GM19193 (cell line): ENCODE measurements around the gene FOXI1.

ENCODE experiments used
- POLR2A ChIP-seq: IDR thresholded peaks from 4 replicates; pipeline ENCODE4 v1.6.1; 2011; ENCODE audit not compliant: insufficient read depth, insufficient read length; ENCODE audit errors: extremely low read depth

Gene FOXI1

DNA sequence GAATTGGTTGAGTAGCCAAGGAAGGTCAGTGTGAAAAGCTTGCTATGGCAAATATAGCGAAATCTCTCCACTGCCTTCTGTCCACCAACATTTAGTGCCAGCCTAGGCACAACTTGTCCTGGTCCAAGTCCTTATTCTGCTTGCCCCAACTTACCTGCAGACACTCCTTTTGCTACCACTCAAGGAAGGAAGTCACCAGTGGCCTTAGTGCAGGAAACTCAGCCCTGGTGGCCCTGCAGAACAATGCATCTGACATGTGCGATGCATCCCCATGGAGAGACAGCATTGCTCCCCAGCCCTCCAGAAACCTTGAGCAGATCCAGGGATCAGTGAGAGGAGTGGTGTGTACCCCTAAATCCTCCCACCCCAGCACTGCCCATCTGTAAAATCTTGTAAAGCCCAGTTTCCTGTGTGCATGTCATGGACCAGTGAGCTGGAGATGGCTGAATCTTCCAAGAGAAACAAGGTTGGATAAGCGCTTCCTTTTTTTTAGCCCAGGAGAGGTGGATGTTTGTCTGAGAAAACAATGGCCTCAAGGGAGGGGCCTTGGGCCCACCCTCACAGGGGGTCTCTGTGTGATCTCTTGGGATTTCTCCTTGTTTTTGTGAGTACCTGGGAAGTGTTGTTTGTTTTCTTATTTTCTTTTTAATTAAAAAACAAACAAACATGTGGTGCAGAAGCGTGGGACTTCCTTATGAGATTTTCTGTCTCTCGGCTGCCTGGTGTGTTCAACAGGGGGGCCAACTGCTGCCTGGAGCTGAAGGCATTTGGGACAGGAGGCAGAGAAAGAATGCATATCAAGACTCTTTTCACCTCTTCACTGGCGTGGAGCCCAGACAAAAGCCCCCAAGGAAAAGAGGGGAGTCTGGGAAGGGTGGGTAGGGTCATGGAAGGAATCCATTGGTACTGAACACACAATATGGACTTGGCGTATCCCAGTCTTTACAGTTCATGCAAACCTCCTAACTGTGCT lies 3.6 kb downstream of the FOXI1 start:
- TF ChIP-seq POLR2A = no peak

GRCh38 chr5:170110403-170111087 lies 4.8 kb downstream of the FOXI1 start:
- TF ChIP-seq POLR2A = no peak

- no peak for TF ChIP-seq POLR2A
These were observed 5.5 kb downstream of the FOXI1 start for GRCh38 chr5:170111088-170111785.

DNA sequence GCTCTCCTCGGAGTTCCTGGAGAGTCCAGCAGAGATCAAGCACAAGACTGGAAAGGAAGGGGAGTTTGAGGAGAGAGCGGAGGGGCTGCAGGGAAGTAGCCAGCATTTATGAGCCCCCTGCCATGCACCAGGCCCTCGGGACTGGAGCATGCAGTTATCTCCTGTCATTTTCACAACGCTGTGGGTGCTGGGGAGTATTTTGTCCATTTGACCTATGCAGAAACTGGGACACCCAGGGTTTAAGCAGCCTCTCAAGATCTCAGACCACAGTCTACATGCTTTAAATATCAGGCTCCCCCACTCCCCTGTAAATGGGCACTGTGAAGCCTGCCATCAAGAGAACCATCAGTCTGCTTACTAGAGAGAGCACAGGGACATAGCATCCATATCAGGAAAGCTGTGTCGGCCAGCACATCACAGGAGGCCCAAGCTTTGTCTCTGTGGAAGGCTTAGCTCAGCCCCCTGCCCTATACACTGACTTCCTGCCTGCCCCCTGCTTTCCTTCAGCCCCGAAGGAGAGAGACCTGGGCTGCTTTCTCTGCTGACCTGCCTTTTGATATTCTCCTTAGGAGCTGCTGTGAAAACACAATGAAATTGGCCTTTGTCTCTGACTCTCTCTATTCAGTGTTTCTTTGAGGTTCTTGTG lies 7.3 kb downstream of the FOXI1 start:
- TF ChIP-seq POLR2A = no peak

DNA sequence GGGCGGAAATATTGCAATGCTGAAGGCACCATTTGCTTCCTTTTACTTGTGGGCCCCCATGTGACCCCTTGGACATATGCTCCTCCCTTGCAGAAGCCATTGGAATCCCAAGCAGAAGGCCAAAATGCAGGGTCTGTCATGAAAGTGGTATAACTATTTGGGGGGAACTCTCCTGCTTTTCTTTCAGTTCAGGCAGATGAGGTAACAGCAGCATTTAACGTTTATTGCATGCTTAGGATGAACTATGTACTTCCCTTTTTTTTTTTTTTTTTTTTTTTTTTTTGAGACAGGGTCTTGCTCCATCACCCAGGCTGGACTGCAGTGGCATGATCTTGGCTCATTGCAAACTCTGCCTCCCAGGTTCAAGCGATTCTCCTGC lies 7.8 kb downstream of the FOXI1 start:
- no peak for TF ChIP-seq POLR2A

GRCh38 chr5:170114271-170114670 lies 8.6 kb downstream of the FOXI1 start:
- no peak for TF ChIP-seq POLR2A

DNA sequence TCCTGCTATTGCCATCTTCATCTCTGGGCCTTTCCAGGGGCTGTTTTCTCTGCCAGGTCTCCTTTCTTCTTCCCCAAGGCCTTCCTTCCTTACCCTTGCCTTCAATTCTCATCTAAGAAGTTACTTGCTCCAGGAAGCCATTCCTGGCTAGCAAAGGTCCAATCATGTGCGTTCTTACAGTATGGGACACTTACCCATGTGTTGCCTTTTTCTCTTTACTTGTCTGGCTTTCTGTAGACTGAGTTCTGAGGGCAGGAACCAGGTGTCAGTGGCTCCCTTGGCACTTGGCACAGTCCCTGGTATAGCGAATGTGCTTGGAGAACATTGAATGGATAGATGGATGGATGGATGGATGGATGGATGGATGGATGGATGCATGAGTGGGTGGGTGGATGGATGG lies 10.2 kb downstream of the FOXI1 start:
- TF ChIP-seq POLR2A = no peak

GRCh38 chr5:170117736-170118135 lies 12.0 kb downstream of the FOXI1 start:
- TF ChIP-seq POLR2A = no peak

- no peak for TF ChIP-seq POLR2A
These were observed 14.9 kb downstream of the FOXI1 start for GRCh38 chr5:170120576-170120975.

DNA sequence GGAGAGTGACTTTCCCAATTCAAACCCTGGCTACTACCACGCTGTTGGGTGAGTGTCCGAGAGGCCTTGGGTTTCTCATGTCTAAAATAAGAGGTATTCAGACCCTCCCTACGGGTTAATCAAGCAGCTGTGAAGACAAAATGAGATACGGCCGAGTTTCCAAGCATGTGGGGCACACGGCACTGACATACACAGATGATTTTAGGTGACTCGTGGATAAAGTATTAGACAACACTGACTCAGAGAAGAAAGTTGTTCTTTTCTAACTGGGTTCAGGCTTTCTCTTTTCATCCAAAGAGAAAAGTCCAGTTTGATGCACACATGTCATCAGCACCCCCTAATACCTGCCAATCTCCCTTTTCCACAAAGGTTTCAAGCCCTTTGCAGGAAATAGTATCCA lies 15.6 kb downstream of the FOXI1 start:
- no peak for TF ChIP-seq POLR2A

- TF ChIP-seq POLR2A = no peak
These were observed 20.4 kb downstream of the FOXI1 start for GRCh38 chr5:170126061-170126460.

DNA sequence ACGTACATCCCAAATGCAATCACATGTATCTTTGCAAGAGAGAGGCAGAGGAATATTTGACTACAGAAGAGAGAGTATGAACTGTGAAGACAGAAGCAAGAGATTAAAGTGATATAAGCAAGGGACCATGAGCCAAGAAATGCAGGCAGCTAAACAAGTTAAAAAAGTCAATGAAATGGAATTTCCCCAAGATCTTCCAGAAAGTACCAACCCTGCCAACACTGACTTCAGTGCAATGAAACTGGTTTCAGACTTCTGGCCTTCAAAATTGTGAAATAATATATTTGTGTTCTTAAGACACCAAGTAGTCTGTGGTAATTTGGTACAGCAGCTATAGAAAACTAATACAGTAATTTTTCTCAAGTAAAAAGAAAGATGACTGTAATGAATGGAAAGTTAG lies 20.9 kb downstream of the FOXI1 start:
- TF ChIP-seq POLR2A = no peak

- no peak for TF ChIP-seq POLR2A
These were observed 25.5 kb downstream of the FOXI1 start for GRCh38 chr5:170131235-170131634.

GRCh38 chr5:170132269-170132975 lies 26.7 kb downstream of the FOXI1 start:
- no peak for TF ChIP-seq POLR2A
